Renal pelvis (tissue), 12 donors: ENCODE data around the gene GAA. TPM values are rescaled to one million over a fixed set of nuclear protein-coding genes. Genes with fewer than 3 reads are reported as not detected.

Experiments
- DNase-seq: peaks from one replicate; pipeline ENCODE4 v3.0.0-alpha.2; 2013
- long read RNA-seq, 16 experiments: transcript quantifications; one replicate each; lab custom pipeline, GENCODE V29; 2026
- polyA plus RNA-seq, 3 donors: library from polyadenylated mRNA; unstranded; fragments of 120-200 nt; gene quantifications; one replicate each; pipeline ENCODE4 v1.2.1, GENCODE V29; 2013; ENCODE audit not compliant: insufficient read length in 3 of 3

Gene GAA
- 10 to 100 TPM; 47.2 to 64.0 (median 48.2) TPM for polyA plus RNA-seq
- long read RNA-seq, donor 1, transcript GAA-202 (21 exons, 3,549 nt), result major isoform, 6 of 26 reads
- long read RNA-seq, donor 1, partial matches to known transcripts, result 17 of 26 reads
- long read RNA-seq, donor 1, other reads (novel, unspliced or antisense), result 0 of 26 reads
- long read RNA-seq, donor 2, partial matches to known transcripts, result 0 of 6 reads
- long read RNA-seq, donor 2, other reads (novel, unspliced or antisense), result 0 of 6 reads
- long read RNA-seq, donor 3, transcript GAA-202 (21 exons, 3,549 nt), result major isoform, 7 of 9 reads
- long read RNA-seq, donor 3, partial matches to known transcripts, result 0 of 9 reads
- long read RNA-seq, donor 3, other reads (novel, unspliced or antisense), result 0 of 9 reads
- long read RNA-seq, donor 4, transcript GAA-202 (21 exons, 3,549 nt), result major isoform, 5 of 13 reads
- long read RNA-seq, donor 4, partial matches to known transcripts, result 5 of 13 reads
- long read RNA-seq, donor 4, other reads (novel, unspliced or antisense), result 0 of 13 reads
- long read RNA-seq, donor 5, partial matches to known transcripts, result 8 of 10 reads
- long read RNA-seq, donor 5, other reads (novel, unspliced or antisense), result 0 of 10 reads
- long read RNA-seq, donor 6, partial matches to known transcripts, result 14 of 16 reads
- long read RNA-seq, donor 6, other reads (novel, unspliced or antisense), result 0 of 16 reads
- long read RNA-seq, donor 7, transcript GAA-202 (21 exons, 3,549 nt), result major isoform, 5 of 49 reads
- long read RNA-seq, donor 7, partial matches to known transcripts, result 41 of 49 reads
- long read RNA-seq, donor 7, other reads (novel, unspliced or antisense), result 0 of 49 reads
- long read RNA-seq, donor 8, partial matches to known transcripts, result 0 of 4 reads
- long read RNA-seq, donor 8, other reads (novel, unspliced or antisense), result 0 of 4 reads
- long read RNA-seq, donor 9, transcript GAA-202 (21 exons, 3,549 nt), result major isoform, 6 of 17 reads
- long read RNA-seq, donor 9, partial matches to known transcripts, result 5 of 17 reads
- long read RNA-seq, donor 9, other reads (novel, unspliced or antisense), result 0 of 17 reads
- long read RNA-seq, donor 10, partial matches to known transcripts, result 5 of 9 reads
- long read RNA-seq, donor 10, other reads (novel, unspliced or antisense), result 0 of 9 reads
- long read RNA-seq, donor 11, partial matches to known transcripts, result 0 of 2 reads
- long read RNA-seq, donor 11, other reads (novel, unspliced or antisense), result 0 of 2 reads
- long read RNA-seq, donor 12, transcript GAA-202 (21 exons, 3,549 nt), result major isoform, 8 of 27 reads
- long read RNA-seq, donor 12, partial matches to known transcripts, result 13 of 27 reads
- long read RNA-seq, donor 12, other reads (novel, unspliced or antisense), result 0 of 27 reads
- long read RNA-seq, donor 13, partial matches to known transcripts, result 10 of 13 reads
- long read RNA-seq, donor 13, other reads (novel, unspliced or antisense), result 0 of 13 reads
- long read RNA-seq, donor 14, result 0 reads
- long read RNA-seq, donor 15, result 0 reads
- long read RNA-seq, donor 16, partial matches to known transcripts, result 25 of 32 reads
- long read RNA-seq, donor 16, other reads (novel, unspliced or antisense), result 0 of 32 reads

DNA sequence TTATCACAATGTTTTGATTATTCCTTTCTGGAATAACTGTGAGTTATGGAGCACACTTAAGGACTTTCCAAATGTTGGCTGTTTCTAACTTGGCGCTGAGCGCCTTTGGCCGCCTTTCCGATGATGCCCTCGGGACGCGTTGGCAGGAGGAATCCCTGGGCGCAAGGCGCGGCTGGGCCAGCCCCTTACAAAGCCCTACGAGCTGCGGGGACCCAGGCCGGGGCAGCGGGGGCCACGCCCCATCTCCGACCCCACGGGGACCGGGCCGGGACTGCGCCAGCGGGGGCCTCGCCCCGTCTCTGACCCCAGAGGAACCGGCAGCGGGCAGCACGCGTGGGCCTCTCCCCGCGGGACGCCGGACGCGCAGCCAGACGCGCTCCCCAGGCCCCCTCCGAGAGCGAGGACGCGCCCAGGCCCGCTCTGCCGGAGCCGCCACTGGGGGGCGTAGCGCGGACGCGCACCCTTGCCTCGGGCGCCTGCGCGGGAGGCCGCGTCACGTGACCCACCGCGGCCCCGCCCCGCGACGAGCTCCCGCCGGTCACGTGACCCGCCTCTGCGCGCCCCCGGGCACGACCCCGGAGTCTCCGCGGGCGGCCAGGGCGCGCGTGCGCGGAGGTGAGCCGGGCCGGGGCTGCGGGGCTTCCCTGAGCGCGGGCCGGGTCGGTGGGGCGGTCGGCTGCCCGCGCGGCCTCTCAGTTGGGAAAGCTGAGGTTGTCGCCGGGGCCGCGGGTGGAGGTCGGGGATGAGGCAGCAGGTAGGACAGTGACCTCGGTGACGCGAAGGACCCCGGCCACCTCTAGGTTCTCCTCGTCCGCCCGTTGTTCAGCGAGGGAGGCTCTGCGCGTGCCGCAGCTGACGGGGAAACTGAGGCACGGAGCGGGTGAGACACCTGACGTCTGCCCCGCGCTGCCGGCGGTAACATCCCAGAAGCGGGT lies at the start of gene GAA:
Gene GAA, plus strand, starts transcription at position 571 of the 935 bp plus-strand sequence. CDS start 3,006 bp downstream, outside the sequence.
- DNase-seq, result peak; percentile 85

DNA sequence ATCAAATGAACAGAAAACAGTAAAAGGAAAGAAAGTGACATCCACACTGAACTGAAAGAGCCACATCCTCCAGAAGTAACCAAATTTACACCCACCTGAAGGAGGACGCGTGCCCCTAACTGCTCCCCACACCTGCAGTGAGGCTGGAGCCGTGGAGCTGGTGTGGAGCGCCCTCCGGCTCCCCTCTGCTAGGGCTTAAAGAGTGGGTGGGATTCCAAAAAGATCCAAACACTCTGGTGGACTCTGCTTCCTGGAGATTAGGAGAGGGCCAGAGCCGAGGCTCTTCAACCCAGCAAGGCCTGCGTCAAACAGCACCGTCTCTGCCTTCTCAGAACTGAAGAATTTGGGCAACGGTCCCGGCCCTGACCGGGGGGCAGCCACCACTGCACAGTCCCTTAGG lies 49.7 kb upstream of the GAA start:
- no peak for DNase-seq

DNA sequence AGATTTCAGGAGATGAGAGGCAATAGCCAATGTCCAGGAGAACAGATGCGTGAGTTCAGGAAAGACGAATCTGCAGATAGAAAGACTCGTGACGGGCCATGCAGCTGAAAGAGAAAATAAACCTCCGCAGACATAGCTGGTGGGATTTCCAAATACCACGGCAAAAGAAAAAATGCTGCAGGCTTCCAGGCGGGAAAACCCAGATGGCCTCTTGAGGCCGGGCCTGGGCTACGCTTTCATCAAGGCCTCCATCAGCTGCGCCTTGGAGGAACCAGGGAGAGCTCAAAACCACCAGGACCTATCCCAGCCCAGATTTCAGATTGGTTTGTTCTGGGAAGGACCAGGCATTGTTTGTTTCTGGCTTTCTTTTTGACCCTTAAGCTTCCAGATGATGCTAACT lies 48.3 kb upstream of the GAA start:
- DNase-seq, result no peak

DNA sequence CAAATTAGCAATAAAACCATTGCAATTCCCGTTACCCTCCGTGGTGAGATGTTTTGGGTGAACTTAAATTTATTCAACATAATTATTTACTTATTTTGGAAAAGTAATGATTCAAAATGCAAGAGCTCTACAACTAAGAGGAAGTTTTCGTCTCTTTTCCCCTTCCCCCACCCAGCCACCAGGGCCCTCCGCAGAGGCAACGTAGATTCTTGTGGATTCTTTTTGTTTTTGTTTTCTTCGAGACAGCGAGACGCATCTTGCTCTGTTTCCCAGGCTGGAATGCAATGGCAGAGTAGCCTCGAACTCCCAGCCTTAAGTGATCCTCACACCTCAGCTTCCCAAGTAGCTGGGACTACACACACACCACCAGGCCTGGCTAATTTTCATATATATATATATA lies 45.8 kb upstream of the GAA start:
- no peak for DNase-seq

DNA sequence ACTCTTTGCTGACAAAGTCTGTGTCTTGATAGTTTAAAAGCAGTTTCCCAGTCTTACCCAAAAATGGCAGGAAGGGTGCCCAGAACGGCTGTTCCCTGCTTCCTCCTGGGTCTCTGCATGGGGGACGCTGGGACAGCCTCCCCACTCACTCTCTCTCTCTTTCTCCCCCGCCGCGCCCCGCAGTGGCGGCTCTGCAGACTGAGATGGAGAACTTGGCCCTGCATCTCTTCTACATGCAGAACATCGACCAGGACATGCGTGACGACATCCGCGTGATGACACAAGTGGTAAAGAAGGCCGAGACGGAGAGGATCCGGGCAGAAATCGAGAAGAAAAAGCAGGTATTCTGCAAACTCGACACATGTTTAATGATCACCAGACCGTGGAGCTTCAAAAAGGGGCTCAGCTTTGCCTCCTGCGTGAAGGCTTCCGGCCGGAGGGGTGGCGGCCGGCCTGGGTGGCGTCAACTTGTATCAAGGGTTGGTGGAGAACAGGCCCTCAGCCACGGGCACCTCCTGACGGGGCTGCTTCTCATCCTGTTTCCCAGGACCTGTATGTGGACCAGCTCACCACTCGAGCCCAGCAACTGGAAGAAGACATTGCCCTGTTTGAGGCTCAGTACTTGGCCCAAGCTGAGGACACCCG lies 42.9 kb upstream of the GAA start:
- DNase-seq, result no peak

DNA sequence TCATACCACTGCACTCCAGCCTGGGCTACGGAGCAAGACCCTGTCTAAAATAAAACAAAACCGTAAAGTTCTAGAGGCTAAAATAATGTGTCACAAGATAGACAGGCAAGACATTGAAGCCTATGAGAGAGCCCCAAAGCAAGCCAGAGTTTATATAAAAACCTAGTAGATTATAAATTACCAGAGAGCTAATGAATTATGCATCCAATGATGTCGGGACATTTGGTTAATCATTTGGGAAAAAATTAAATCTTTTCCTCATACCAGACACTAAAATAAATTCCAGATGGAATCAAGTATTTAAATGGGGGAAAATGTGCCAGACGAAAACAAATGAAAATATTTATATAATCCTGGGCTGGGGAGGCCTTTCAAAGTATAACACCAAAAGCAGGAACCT lies 40.7 kb upstream of the GAA start:
- DNase-seq, result no peak

DNA sequence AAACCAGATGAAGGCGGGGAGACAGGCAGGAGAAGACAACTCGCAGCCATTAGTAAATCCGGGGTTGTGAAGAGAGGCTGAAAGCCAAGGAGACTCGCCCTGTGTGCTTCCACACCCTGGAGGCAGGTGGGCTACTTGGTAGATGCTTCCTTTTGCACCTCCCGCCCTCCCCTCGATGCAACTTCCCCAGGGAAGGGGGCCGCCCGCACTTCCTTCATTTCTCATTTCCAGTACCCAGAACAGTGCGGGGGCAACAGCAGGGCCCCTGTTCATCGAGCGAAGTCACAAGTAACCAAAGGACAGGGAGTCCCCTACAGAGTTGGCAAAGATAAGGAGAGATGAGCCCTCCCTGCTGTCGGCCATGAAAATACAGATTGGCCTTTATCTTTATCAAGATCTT lies 40.0 kb upstream of the GAA start:
- no peak for DNase-seq

DNA sequence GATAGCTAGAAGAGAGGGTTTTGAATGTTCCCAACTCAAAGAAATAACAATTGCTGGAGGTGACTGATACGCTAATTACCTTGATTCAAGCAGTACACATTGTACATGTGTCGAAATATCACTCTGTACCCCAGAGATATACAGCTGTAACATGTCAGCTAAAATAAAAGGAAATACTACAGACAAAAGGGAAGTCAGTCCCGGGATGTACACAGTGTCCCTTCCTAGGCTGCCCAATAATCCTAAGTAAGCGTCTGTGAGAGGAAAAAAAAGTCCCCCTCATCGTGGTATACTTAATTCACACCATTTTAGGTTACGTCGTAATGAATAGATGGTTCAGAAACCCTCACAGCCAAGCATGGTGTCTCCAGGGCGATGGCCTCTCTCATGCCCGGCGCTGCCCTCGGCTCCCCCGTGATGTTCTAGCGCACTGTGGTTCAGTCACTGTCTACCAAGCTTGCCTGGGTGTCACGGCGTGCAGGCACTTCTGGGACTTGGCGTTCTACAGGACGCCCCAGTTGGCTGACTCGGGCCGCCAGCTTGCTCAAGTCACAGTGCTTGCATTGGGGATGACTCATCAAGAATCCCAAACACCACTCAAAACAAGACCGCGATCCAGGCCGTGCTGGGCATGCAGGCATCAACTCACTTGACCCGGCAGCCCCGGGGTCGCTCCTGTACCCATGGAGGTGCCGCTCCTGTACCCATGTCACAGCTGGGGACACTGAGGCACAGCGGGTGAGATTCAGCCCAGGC lies 37.4 kb upstream of the GAA start:
- DNase-seq, result no peak

DNA sequence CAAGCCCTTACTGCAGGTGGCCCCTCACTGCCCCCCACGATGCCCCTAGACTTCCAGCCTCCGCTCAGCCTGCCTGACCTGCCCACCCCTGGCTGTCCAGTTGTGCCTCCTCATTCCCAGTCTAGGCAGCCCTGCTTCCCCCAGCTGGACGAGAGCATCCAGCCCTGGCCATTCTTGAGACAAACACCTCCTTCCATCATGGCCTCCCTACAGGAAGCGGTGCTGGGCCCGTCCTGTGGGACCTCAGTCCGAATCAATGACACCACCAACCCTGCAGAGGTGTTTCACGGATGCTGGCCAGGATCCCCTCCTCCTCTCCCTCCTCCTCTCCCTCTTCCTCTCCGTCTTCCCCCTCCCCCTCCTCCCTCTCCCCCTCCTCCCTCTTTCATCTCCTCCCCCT lies 36.7 kb upstream of the GAA start:
- no peak for DNase-seq

DNA sequence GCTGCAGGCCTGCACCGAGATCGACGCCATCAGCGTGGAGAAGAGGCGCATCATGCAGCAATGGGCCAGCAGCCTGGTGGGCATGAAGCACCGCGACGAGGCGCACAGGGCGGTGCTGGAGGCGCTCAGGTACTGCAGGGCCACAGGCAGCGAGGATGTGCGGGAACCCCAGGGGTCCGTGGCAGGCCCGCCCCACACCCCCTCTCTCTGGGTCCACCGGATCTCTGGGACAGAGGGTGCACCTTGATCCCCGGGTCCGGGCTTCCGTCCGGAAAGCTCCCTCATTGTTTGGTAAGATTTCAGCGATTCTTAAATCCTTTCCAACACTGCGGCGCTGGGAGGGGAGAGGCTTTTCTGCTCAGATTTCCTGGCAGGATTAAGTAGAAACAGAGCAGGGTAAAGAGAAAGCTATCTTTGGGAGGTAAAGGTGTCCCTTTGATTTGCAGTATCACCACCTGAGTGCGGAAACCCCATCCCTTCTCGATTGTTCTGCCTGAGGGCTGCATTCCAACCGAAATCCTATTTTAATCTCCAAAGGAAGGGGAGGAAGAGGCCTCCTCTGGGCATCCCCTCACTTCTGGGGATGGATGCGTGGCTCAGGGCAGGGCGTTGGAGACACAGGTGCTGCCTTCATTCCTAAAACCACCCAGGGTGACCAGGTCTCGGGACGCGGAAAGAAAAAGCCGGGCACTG lies 35.8 kb upstream of the GAA start:
- DNase-seq, result no peak

DNA sequence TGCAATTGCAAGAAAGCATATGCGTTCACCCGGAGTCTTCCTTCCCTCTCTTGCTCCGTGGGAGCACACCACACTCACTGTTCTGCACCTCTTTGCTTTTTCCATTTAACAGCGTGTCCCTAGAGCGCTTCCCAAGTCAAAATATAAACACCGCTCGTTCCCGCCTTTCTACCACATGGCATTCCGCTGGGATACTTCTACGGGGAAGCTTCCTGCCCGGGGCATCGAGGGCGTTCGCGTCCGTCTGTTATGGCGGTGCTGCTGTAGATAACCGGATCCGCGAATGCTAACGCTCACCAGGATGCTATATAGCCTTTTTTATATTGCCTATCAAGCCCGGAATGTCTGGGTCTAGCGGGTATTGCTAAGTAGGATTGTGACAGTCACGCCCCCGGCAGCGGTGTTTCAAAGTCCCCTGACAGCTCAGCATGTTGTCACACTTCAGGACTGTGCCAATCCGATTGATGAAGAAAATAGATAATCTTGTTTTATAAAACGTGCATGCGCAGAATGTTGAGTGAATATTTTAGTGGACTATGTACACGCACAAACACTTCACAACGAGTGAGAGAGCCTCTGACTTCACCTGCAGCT lies 33.9 kb upstream of the GAA start:
- no peak for DNase-seq

DNA sequence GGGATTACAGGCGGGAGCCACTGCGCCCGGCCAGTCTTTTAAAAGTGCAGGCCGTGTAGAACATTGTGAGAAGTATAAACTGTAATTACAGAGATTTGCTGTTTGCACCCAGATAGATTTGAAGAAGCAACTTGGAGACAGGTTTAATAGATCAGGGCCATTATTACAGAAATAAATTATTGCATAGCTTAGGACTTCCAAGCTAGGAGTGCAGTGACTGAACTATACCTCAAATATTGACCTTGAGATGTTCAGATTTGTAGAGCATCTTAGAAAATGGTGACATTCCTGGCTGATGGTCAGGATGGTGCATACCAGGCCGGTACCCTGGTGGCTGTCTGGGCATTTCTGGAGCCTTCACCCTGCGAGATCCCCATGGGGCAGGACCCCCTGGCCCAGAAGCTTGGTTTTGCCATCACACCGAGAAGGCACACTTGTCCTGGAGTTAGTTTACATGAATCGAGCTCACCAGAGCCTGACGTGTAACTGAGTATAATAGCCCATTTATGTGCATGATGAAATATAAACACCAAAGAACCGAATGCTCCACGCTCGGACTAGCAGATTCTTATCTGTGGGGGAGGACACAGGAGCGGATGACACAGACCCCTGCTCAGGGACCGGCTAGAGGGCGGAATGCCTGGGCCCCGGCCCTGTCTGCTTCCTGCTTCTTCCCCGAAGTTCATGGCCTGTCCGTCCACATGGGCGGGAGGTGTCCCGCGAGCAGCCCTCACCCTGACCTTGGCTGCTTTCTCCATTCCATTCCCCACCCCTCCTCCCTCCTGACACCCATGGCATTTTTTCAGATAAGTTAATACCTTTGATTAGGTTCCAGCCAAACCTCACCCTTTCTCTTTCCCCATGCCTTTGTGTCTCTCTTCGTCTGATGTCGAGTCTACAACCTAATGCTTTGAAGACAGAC lies 32.8 kb upstream of the GAA start:
- peak; percentile 76 for DNase-seq

DNA sequence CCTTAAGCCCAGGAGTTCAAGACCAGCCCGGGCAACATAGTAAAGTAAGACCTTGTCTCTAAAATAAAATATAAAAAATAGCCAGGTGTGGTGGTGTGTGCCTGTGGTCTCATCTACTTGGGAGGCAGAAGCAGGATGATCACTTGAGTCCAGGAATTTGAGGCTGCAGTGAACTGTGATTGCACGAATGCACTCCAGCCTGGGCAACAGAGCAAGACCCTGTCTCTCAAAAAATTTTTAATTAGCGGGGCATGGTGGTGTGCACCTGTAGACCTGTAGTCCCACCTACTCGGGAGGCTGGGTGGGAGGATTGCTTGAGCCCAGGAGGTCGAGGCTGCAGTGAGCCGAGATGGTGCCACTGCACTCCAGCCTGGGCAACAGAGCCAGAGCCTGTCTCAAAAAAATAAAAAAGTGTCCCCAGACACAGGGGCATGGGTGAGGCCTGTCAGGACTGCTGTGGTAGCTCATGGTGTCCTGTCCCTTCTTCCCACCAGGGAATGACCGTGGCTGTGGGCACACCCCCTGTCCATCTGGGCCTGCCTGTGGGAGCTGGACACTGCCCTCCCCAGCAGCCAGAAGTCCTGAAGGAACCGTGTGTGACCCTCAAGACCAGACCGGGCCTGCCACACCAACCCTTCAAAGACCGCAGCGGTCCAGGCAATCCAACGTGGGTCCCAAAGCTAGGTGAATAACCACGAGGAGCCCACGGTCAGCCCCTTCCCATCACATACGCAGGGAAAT lies 30.8 kb upstream of the GAA start:
- DNase-seq, result no peak

DNA sequence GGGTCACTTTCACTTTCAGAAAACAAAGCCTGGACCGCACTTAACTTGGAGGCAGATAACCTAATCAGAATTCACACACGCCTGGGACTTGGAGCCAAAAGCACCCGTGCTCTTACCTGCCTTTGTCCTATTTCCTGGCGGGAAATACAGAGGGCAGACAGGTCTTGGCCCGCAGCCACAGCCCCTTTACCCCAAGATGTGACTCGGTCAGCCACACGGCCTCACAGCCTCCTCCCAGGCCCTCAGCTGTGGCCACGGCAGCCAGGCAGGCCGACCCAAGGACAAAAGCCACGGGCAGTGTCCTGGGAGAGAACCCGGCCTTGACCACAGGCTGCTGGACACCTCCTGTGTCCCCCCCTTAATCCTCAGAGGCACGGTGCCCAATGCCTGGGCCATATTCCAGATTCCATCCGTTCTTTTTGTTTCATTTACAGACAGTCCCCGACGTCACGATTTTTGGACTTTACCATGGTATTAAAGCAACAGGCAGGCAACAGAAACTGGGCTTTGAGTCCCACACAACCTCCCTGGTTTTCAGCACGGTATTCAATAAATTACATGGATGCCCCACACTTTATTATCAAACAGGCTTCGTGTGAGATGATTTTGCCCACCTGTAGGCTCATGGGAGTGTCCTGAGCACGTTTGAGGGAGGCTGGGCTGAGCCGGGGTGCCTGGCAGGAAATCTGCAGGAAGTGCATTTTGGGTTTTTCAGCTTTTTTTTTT lies 30.1 kb upstream of the GAA start:
- DNase-seq, result no peak

DNA sequence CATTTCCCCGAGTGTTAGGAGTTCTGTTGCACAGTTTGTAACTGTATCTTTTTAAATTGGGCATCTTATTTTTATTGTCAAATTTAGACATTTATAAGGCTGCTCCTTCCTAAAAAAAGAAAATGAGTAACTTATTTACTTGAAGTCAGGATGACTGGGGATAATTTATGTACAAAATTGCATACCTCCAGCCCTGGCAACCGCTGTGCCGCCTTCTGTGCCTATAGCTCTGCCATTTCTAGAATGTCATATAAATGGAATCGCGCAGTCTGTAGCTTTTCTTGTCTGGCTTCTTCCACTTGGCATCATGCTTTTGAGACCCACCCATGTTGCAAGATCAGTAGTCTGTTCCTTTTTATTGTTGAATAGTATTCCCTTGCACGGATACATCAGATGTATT lies 29.0 kb upstream of the GAA start:
- DNase-seq, result no peak
